Tibial nerve (tissue), 4 donors: ENCODE results near the gene GANAB.
A peak's percentile ranks its signal among the peaks of the same experiment; 100 is the strongest.

ENCODE experiments used
- CTCF ChIP-seq, 5 experiments: fragments of 200-600 bp in 3 of 5; fragments of 450-650 bp in 2 of 5; sonication (generic) in 3 of 5; IDR thresholded peaks; one replicate each; pipeline ENCODE4 v1.5.1; 2016 to 2019; ENCODE audit warnings: antibody characterized with exemption in 5 of 5, mild to moderate bottlenecking in 3 of 5, moderate library complexity in 2 of 5
- EP300 ChIP-seq, 2 donors: sonication (generic); formaldehyde crosslinking; IDR thresholded peaks; one replicate each; pipeline ENCODE4 v1.6.1; 2017; ENCODE audit warnings: antibody characterized with exemption in 2 of 2, mild to moderate bottlenecking in 1 of 2
- POLR2A ChIP-seq, 2 donors: fragments of 450-650 bp; IDR thresholded peaks; one replicate each; pipeline ENCODE4 v1.6.1; 2017; ENCODE audit warnings: antibody characterized with exemption in 2 of 2, mild to moderate bottlenecking in 2 of 2, moderate library complexity in 2 of 2

DNA sequence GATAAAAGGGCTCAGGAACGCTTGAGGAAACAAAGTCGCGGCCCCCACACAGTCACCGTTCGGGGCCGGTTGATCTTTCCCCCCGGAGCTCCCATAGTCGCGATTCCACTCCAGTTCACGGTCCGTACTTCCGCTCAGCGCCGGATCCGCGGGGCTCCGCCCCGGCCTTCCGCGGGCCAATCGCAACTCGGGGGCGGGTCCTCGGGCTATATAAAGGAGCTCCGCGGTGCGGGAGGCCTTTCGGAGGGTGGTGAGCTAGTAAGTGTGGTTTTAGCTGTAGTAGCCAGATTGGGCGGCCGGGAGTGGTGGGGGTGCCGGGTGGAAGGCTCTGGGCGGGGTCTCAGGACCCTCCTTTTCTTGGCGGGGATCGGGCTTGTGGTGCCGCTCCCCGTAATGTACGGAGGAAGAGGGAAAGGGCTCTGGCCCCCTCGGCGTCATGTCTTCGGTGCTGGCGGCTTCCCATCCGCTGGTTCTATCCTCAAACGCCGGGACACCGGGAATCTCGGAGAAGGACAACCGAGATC, 18.7 kb upstream of the GANAB start, which contains the start of the genes C11orf98 and CSKMT:
- TF ChIP-seq CTCF (IDR thresholded peaks at IDR 0.05) (peak in 1 of 5 experiments; percentile 29), POLR2A (IDR thresholded peaks at IDR 0.05) (peak; percentile 97 to 98), EP300 (IDR thresholded peaks at IDR 0.05) (peak in 1 of 2 donors; percentile 100)
